Psoas muscle (tissue), 8 donors: Measurements from ENCODE around the gene TMEM31. TPM values are rescaled to one million over a fixed set of nuclear protein-coding genes. Genes with fewer than 3 reads are reported as not detected.

Experiments used
- ATAC-seq, 4 donors: fragments of 200-7000 bp; cut with Tn5 transposase; one replicate each; pipeline ENCODE4 v1.9.1; 2020; ENCODE audit warnings: moderate library complexity in 3 of 4, mild to moderate bottlenecking in 2 of 4
- DNase-seq, 2 donors: peaks; one replicate each; pipeline ENCODE4 v3.0.0-alpha.2; 2020
- H3K27ac ChIP-seq: fragments of 200-600 bp; one replicate; pipeline ENCODE4 v1.8.0; 2022
- H3K27me3 ChIP-seq, 3 donors: fragments of 200-600 bp in 1 of 3; one replicate each; pipeline versions ENCODE4 v1.6.1 to v1.8.0; 2013 to 2022; ENCODE audit warnings: low read length in 2 of 3, mild to moderate bottlenecking in 2 of 3, moderate library complexity in 1 of 3; ENCODE audit not compliant: insufficient read depth in 3 of 3
- H3K36me3 ChIP-seq, 2 donors: fragments of 200-600 bp in 1 of 2; one replicate each; pipeline versions ENCODE4 v1.6.1 to v1.8.0; 2013 to 2022; ENCODE audit warnings: low read depth in 1 of 2, mild to moderate bottlenecking in 1 of 2, moderate library complexity in 1 of 2; ENCODE audit not compliant: insufficient read depth in 1 of 2
- H3K4me1 ChIP-seq: fragments of 200-600 bp; one replicate; pipeline ENCODE4 v1.8.0; 2022
- H3K4me3 ChIP-seq: fragments of 200-600 bp; one replicate; pipeline ENCODE4 v1.8.0; 2022; ENCODE audit warnings: mild to moderate bottlenecking
- H3K9me3 ChIP-seq: fragments of 200-600 bp; one replicate; pipeline ENCODE4 v1.8.0; 2022
- CTCF ChIP-seq: fragments of 200-600 bp; IDR thresholded peaks from one replicate; pipeline ENCODE4 v1.8.0; 2022; ENCODE audit warnings: antibody characterized with exemption
- WGBS, 3 donors: extraction: QIAGEN DNeasy Blood & Tissue Kit; methylation state at CpG; one replicate each; pipeline versions ENCODE4 v1.1.6 to v1.1.7; 2013; 5-methylcytosine and 5-hydroxymethylcytosine counted together
- intact Hi-C, 2 donors: fragments of 100-400 bp; cut with DNase I; formaldehyde crosslinking; loops; one replicate each; pipeline versions ENCODE4 v1.11.0 to v1.14.2; 2022
- polyA plus RNA-seq, 3 donors: library from polyadenylated mRNA; stranded (reverse); fragments of 200-250 nt; gene quantifications; one replicate each; pipeline ENCODE4 v1.2.3, GENCODE V29; 2013
- total RNA-seq, 4 donors: library from RNA; stranded (reverse); fragmentation: NEBNext Ultra II Directional in 2 of 4; extraction: Animal tissue kit (Norgen Biotek cat#: 25700) in 2 of 4; gene quantifications; one replicate each; pipeline versions ENCODE4 v1.2.1 to v1.2.4, GENCODE V29; 2021 to 2023
- donor health status: healthy with polysubstance abuse.
- donor health status: DM: no; HTN: no; CAD: no; lungs with moderate emphysema.
- donor health status: Bipolar disorder and iron deficiency.
- donor health status: healthy.
- donor health status: DM: yes; HTN: yes; CAD: no.
- donor health status: DM: no; HTN: no; CAD: no.
- donor health status: DM: no; HTN: no; CAD: no.
- donor health status: DM: yes; HTN: yes; CAD: no.

TMEM31 gene
- total and polyA plus RNA-seq, 7 donors = 0.09 TPM; not detected in 6

GRCh38 chrX:103686199-103687072 lies 24.3 kb upstream of the TMEM31 start, which contains the start of gene MORF4L2:
Gene MORF4L2 (minus strand): TSS chrX:103686699. CDS start chrX:103677027, 9,672 bp downstream.
- intact Hi-C loops = loop anchor here (5.0 to 10.0 kb wide), 4 partner anchors 52 to 152 kb away; partner anchors contain the start of gene TCEAL1 (in 1 of the 2)
- peaks cover 4 to 37% of the 10 kb centered on the region in 2 donors for H3K36me3 ChIP-seq
- TF ChIP-seq CTCF = no peak
- peak within 1 kb of the TSS; percentile 87 for H3K27ac ChIP-seq
- ATAC-seq = peak; percentile 87 to 90 (median 88)
- no peaks in the 10 kb centered on the region for H3K27me3 ChIP-seq
- H3K9me3 ChIP-seq = no peaks in the 10 kb centered on the region
- peak within 1 kb of the TSS; percentile 71 for H3K4me3 ChIP-seq
- DNase-seq = peak; percentile 85 to 93
- WGBS, 3 donors = 0 to 26% (median 0%) methylated on average over 37 of the region's 37 CpGs
- H3K4me1 ChIP-seq = peaks cover 5% of the 10 kb centered on the region

GRCh38 chrX:103687073-103687695 lies 23.5 kb upstream of the TMEM31 start:
- Histone ChIP-seq H3K27ac (peak overlapping the region; percentile 85), H3K4me3 (peak overlapping the region; percentile 71), H3K4me1 (peaks cover 5% of the 10 kb centered on the region), H3K27me3 (peaks cover 0 to 3% (median 0%) of the 10 kb centered on the region in 3 donors), H3K36me3 (peaks cover 4 to 30% of the 10 kb centered on the region in 2 donors), H3K9me3 (no peaks in the 10 kb centered on the region)
- WGBS, 3 donors = 0 to 23% (median 0%) methylated on average over 34 to 40 of the region's 40 CpGs
- peak; percentile 79 to 89 (median 82) for ATAC-seq
- TF ChIP-seq CTCF = peak; percentile 43
- peak; percentile 89 to 95 for DNase-seq
- intact Hi-C loops = loop anchor here (5.0 to 10.0 kb wide), 4 partner anchors 52 to 152 kb away; partner anchors contain the start of gene TCEAL1 (in 1 of the 2)

- peak; percentile 61 for TF ChIP-seq CTCF
- Histone ChIP-seq H3K36me3 (peaks cover 4 to 25% of the 10 kb centered on the region in 2 donors), H3K27ac (peak overlapping the region; percentile 85), H3K4me3 (peak overlapping the region; percentile 71), H3K27me3 (peaks cover 0 to 8% (median 0%) of the 10 kb centered on the region in 3 donors), H3K4me1 (peaks cover 5% of the 10 kb centered on the region), H3K9me3 (no peaks in the 10 kb centered on the region)
- peak; percentile 29 to 47 (median 40) for ATAC-seq
- intact Hi-C loops = loop anchor here (5.0 to 10.0 kb wide), 4 partner anchors 53 to 153 kb away; partner anchors contain the start of gene TCEAL1 (in 1 of the 2)
- DNase-seq = peak; percentile 58 to 59
- 1 to 19% (median 2%) methylated on average over 17 of the region's 17 CpGs for WGBS, 3 donors
Observed at GRCh38 chrX:103687696-103688201, 23.0 kb upstream of the TMEM31 start.

- 47 to 58% (median 49%) methylated on average over 4 of the region's 4 CpGs for WGBS, 3 donors
- H3K4me3 ChIP-seq = no peak overlapping the region
- peaks cover 0 to 13% (median 0%) of the 10 kb centered on the region in 3 donors for H3K27me3 ChIP-seq
- H3K9me3 ChIP-seq = no peaks in the 10 kb centered on the region
- peaks cover 5% of the 10 kb centered on the region for H3K4me1 ChIP-seq
- ATAC-seq = no peak
- intact Hi-C loops = loop anchor here (5.0 to 10.0 kb wide), 4 partner anchors 54 to 154 kb away; partner anchors contain the start of gene TCEAL1 (in 1 of the 2)
- peaks cover 0 to 13% of the 10 kb centered on the region in 2 donors for H3K36me3 ChIP-seq
- no peak overlapping the region for H3K27ac ChIP-seq
- no peak for DNase-seq
- TF ChIP-seq CTCF = peak; percentile 69
Observed at GRCh38 chrX:103688946-103689345, 21.8 kb upstream of the TMEM31 start.
